ENCODE measurements around the gene RAB39B. TPM values are rescaled to one million over a fixed set of nuclear protein-coding genes. Genes with fewer than 3 reads are reported as not detected.
"Not testable (repeated sequence)": the region's sequence is repeated elsewhere in the genome, so short reads cannot be mapped to it uniquely, and the experiment has no call there.

The RAB39B gene
- 8.2 TPM for polyA plus RNA-seq (2013, experiment 1 of 4)
- 9.0 TPM for polyA plus RNA-seq (2013, experiment 2 of 4)
- polyA plus RNA-seq (2013, experiment 3 of 4): 7.7 TPM
- 7.9 TPM for polyA plus RNA-seq (2013, experiment 4 of 4)

- Histone ChIP-seq H3K27me3 (ENCODE audit: control insufficient read depth, insufficient read depth, low read length, poor library complexity, severe bottlenecking) (no peaks in the 10 kb centered on the region), H3K4me1 (ENCODE audit: control insufficient read depth, insufficient read depth, low read length) (no peaks in the 10 kb centered on the region), H3K4me3 (ENCODE audit: insufficient read depth, low read depth, low read length) (peak within 1 kb of the TSS; percentile 61), H3K27ac (ENCODE audit: insufficient read depth, low read depth, low read length, poor library complexity, severe bottlenecking) (peak within 1 kb of the TSS; percentile 36), H3K9me3 (ENCODE audit: control insufficient read depth, low read length) (no peaks in the 10 kb centered on the region), H3K36me3 (ENCODE audit: control insufficient read depth, insufficient read depth, low read length) (no peaks in the 10 kb centered on the region)
- 1 to 2% methylated on average over 58 of the region's 58 CpGs for WGBS, 2 experiments
Observed at GRCh38 chrX:155263854-155264628, at the start of gene RAB39B. RAB39B (minus strand) TSS chrX:155264491; CDS start chrX:155264288, 203 bp downstream.

GRCh38 chrX:155313766-155314165, 49.5 kb upstream of the RAB39B start:
- Histone ChIP-seq H3K27ac (ENCODE audit: insufficient read depth, low read depth, low read length, poor library complexity, severe bottlenecking) (no peak overlapping the region), H3K27me3 (ENCODE audit: control insufficient read depth, insufficient read depth, low read length, poor library complexity, severe bottlenecking) (no peaks in the 10 kb centered on the region), H3K9me3 (ENCODE audit: control insufficient read depth, low read length) (no peaks in the 10 kb centered on the region), H3K4me3 (ENCODE audit: insufficient read depth, low read depth, low read length) (no peak overlapping the region), H3K36me3 (ENCODE audit: control insufficient read depth, insufficient read depth, low read length) (no peaks in the 10 kb centered on the region), H3K4me1 (ENCODE audit: control insufficient read depth, insufficient read depth, low read length) (no peaks in the 10 kb centered on the region)
- WGBS, 2 experiments: 78 to 79% methylated on average over 4 of the region's 4 CpGs

DNA sequence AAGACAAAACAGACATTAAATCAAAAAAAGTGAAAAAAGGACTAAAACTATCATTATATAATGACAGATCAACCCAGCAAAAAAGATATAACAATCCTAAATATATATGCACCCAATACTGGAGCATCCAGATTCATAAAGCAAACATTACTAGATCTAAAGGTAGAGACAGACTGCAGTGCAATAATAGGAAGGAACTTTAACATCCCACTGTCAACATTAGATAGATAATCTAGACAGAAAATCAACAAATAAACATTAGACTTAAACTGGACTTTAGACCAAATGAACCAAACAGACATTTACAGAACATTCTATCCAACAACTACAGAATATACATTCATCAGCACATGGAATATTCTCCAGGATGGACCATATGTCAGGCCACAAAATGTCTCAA, 29.5 kb upstream of the RAB39B start:
- no peaks in the 10 kb centered on the region for H3K36me3 ChIP-seq (ENCODE audit: control insufficient read depth, insufficient read depth, low read length)
- no peaks in the 10 kb centered on the region for H3K27me3 ChIP-seq (ENCODE audit: control insufficient read depth, insufficient read depth, low read length, poor library complexity, severe bottlenecking)
- H3K27ac ChIP-seq (ENCODE audit: insufficient read depth, low read depth, low read length, poor library complexity, severe bottlenecking): no peak overlapping the region
- no peak overlapping the region for H3K4me3 ChIP-seq (ENCODE audit: insufficient read depth, low read depth, low read length)
- no peaks in the 10 kb centered on the region for H3K9me3 ChIP-seq (ENCODE audit: control insufficient read depth, low read length)
- H3K4me1 ChIP-seq (ENCODE audit: control insufficient read depth, insufficient read depth, low read length): no peaks in the 10 kb centered on the region

GRCh38 chrX:155279873-155280272, 15.6 kb upstream of the RAB39B start:
- Histone ChIP-seq H3K27ac (ENCODE audit: insufficient read depth, low read depth, low read length, poor library complexity, severe bottlenecking) (no peak overlapping the region), H3K9me3 (ENCODE audit: control insufficient read depth, low read length) (no peaks in the 10 kb centered on the region), H3K27me3 (ENCODE audit: control insufficient read depth, insufficient read depth, low read length, poor library complexity, severe bottlenecking) (no peaks in the 10 kb centered on the region), H3K36me3 (ENCODE audit: control insufficient read depth, insufficient read depth, low read length) (no peaks in the 10 kb centered on the region), H3K4me3 (ENCODE audit: insufficient read depth, low read depth, low read length) (no peak overlapping the region), H3K4me1 (ENCODE audit: control insufficient read depth, insufficient read depth, low read length) (no peaks in the 10 kb centered on the region)
- WGBS, 2 experiments: 100% methylated on average over 1 of the region's 1 CpG

DNA sequence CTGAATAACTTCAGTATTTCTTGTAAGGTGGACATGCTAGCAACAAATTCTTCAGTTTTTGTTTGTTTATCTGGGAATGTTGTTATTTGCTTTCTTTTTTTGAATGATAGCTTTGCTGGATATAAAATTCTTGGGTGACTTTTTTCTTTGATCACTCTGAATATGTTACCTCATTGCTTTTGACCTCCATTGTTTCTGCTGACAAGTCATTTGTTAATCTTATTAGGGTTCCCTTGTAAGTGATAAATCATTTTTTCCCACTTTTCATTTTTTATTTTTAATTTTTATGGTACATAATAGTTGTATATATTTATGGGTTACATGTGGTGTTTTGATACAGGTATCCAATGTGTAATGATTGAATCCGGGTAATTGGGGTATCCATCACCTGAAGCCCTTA, 6.7 kb upstream of the RAB39B start:
- Histone ChIP-seq H3K4me1 (ENCODE audit: control insufficient read depth, insufficient read depth, low read length) (no peaks in the 10 kb centered on the region), H3K36me3 (ENCODE audit: control insufficient read depth, insufficient read depth, low read length) (no peaks in the 10 kb centered on the region), H3K27ac (ENCODE audit: insufficient read depth, low read depth, low read length, poor library complexity, severe bottlenecking) (no peak overlapping the region), H3K9me3 (ENCODE audit: control insufficient read depth, low read length) (no peaks in the 10 kb centered on the region), H3K4me3 (ENCODE audit: insufficient read depth, low read depth, low read length) (no peak overlapping the region), H3K27me3 (ENCODE audit: control insufficient read depth, insufficient read depth, low read length, poor library complexity, severe bottlenecking) (no peaks in the 10 kb centered on the region)
- WGBS, 2 experiments: 80% methylated on average over 1 of the region's 1 CpG; no CpG with 5 or more reads in 1 of the 2 experiments

DNA sequence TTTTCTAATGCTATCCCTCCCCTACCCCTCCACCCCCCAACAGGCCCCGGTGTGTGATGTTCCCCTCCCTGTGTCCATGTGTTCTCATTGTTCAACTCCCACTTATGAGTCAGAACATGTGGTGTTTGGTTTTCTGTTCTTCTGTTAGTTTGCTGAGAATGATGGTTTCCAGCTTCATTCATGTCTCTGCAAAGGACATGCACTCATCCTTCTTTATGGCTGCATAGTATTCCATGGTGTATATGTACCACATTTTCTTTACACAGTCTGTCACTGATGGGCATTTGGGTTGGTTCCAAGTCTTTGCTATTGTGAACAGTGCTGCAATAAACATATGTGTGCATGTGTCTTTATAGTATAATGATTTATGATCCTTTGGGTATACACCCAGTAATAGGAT, 3.7 kb upstream of the RAB39B start:
- H3K36me3 ChIP-seq (ENCODE audit: control insufficient read depth, insufficient read depth, low read length); H3K4me1 ChIP-seq (ENCODE audit: control insufficient read depth, insufficient read depth, low read length); H3K27ac ChIP-seq (ENCODE audit: insufficient read depth, low read depth, low read length, poor library complexity, severe bottlenecking); H3K4me3 ChIP-seq (ENCODE audit: insufficient read depth, low read depth, low read length); H3K27me3 ChIP-seq (ENCODE audit: control insufficient read depth, insufficient read depth, low read length, poor library complexity, severe bottlenecking); H3K9me3 ChIP-seq (ENCODE audit: control insufficient read depth, low read length): not testable (repeated sequence)
- no CpG with 5 or more reads among the region's 1 CpG for WGBS, 2 experiments

DNA sequence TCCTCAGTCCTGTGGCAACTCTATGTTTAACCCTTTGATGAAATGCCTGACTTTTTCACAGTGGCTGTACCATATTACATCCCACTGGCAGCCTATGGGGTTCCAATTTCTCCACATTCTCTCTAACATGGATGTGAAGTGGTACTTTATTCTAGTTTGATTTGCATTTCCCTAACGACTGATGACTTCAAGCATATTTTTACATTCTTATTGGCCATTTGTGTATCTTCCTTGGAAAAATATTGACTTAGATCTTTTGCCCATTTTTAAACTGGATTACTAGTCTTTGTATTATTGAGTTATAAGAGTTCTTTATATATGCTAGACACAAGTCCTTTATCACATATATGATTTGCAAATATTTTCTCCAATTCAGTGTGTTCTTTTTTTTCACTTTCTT, 2.1 kb upstream of the RAB39B start:
- 83% methylated on average over 1 of the region's 1 CpG; no CpG with 5 or more reads in 1 of the 2 experiments for WGBS, 2 experiments
- no peaks in the 10 kb centered on the region for H3K4me1 ChIP-seq (ENCODE audit: control insufficient read depth, insufficient read depth, low read length)
- no peaks in the 10 kb centered on the region for H3K9me3 ChIP-seq (ENCODE audit: control insufficient read depth, low read length)
- no peaks in the 10 kb centered on the region for H3K36me3 ChIP-seq (ENCODE audit: control insufficient read depth, insufficient read depth, low read length)
- H3K4me3 ChIP-seq (ENCODE audit: insufficient read depth, low read depth, low read length): no peak overlapping the region
- no peaks in the 10 kb centered on the region for H3K27me3 ChIP-seq (ENCODE audit: control insufficient read depth, insufficient read depth, low read length, poor library complexity, severe bottlenecking)
- H3K27ac ChIP-seq (ENCODE audit: insufficient read depth, low read depth, low read length, poor library complexity, severe bottlenecking): no peak overlapping the region

- Histone ChIP-seq H3K27ac (ENCODE audit: insufficient read depth, low read depth, low read length, poor library complexity, severe bottlenecking) (no peak overlapping the region), H3K9me3 (ENCODE audit: control insufficient read depth, low read length) (no peaks in the 10 kb centered on the region), H3K4me3 (ENCODE audit: insufficient read depth, low read depth, low read length) (peak overlapping the region; percentile 61), H3K36me3 (ENCODE audit: control insufficient read depth, insufficient read depth, low read length) (no peaks in the 10 kb centered on the region), H3K27me3 (ENCODE audit: control insufficient read depth, insufficient read depth, low read length, poor library complexity, severe bottlenecking) (no peaks in the 10 kb centered on the region), H3K4me1 (ENCODE audit: control insufficient read depth, insufficient read depth, low read length) (no peaks in the 10 kb centered on the region)
- WGBS, 2 experiments: 50 to 66% methylated on average over 3 to 4 of the region's 5 CpGs
Observed at GRCh38 chrX:155262970-155263754, 1.1 kb downstream of the RAB39B start.

DNA sequence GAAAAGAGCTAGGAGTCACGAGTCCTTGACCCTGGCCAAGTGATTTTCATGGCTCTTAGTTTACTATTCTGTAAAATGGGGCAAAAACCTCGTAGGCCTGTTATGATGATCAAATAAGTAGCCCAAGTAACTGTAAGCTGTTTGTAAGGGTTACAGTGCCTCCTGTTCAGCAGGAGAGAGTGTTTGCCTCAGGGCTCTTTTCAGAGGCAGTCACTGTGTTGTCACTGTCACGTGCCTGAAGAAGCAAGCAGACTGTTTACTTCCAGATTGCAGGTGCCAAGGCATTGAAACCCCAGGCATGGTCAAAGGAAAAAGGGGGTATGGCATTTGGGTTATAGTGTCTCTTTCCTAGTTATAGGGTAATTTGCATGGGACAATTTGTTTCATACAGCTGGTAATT, 4.5 kb downstream of the RAB39B start:
- Histone ChIP-seq H3K27ac (ENCODE audit: insufficient read depth, low read depth, low read length, poor library complexity, severe bottlenecking) (no peak overlapping the region), H3K4me1 (ENCODE audit: control insufficient read depth, insufficient read depth, low read length) (no peaks in the 10 kb centered on the region), H3K9me3 (ENCODE audit: control insufficient read depth, low read length) (no peaks in the 10 kb centered on the region), H3K27me3 (ENCODE audit: control insufficient read depth, insufficient read depth, low read length, poor library complexity, severe bottlenecking) (no peaks in the 10 kb centered on the region), H3K36me3 (ENCODE audit: control insufficient read depth, insufficient read depth, low read length) (no peaks in the 10 kb centered on the region), H3K4me3 (ENCODE audit: insufficient read depth, low read depth, low read length) (no peak overlapping the region)
- WGBS, 2 experiments: 92 to 96% methylated on average over 3 of the region's 3 CpGs

DNA sequence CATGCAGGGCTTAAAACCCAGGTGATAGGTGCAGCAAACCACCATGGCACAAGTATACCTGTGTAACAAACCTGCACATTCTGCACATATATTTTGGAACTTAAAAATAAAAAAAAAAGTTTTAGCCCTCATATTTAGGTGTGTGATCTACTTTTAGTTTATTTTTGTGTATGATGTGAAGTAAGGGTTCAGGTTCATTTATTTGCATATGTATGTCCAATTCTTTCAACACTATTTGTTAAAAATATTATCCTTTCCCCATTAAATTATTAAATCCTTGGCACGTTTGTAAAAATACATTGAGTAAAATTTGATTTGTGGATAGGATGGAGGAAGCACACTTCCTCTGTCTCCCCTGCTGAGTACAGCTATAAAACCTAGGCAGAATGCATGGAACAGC, 12.9 kb downstream of the RAB39B start:
- no peaks in the 10 kb centered on the region for H3K27me3 ChIP-seq (ENCODE audit: control insufficient read depth, insufficient read depth, low read length, poor library complexity, severe bottlenecking)
- no peaks in the 10 kb centered on the region for H3K4me1 ChIP-seq (ENCODE audit: control insufficient read depth, insufficient read depth, low read length)
- no peak overlapping the region for H3K27ac ChIP-seq (ENCODE audit: insufficient read depth, low read depth, low read length, poor library complexity, severe bottlenecking)
- H3K36me3 ChIP-seq (ENCODE audit: control insufficient read depth, insufficient read depth, low read length): no peaks in the 10 kb centered on the region
- no peaks in the 10 kb centered on the region for H3K9me3 ChIP-seq (ENCODE audit: control insufficient read depth, low read length)
- no CpG with 5 or more reads among the region's 1 CpG for WGBS, 2 experiments
- H3K4me3 ChIP-seq (ENCODE audit: insufficient read depth, low read depth, low read length): no peak overlapping the region

Measured in ectodermal cell (in vitro differentiated cells).